Anterior cingulate cortex (tissue), 58 donors: ENCODE measurements around the gene SPATA13.

Source experiments
- DNase-seq, 58 donors: peaks; one replicate each; lab custom pipeline; 2025; lab: John Stamatoyannopoulos, UW

SPATA13 gene

DNA sequence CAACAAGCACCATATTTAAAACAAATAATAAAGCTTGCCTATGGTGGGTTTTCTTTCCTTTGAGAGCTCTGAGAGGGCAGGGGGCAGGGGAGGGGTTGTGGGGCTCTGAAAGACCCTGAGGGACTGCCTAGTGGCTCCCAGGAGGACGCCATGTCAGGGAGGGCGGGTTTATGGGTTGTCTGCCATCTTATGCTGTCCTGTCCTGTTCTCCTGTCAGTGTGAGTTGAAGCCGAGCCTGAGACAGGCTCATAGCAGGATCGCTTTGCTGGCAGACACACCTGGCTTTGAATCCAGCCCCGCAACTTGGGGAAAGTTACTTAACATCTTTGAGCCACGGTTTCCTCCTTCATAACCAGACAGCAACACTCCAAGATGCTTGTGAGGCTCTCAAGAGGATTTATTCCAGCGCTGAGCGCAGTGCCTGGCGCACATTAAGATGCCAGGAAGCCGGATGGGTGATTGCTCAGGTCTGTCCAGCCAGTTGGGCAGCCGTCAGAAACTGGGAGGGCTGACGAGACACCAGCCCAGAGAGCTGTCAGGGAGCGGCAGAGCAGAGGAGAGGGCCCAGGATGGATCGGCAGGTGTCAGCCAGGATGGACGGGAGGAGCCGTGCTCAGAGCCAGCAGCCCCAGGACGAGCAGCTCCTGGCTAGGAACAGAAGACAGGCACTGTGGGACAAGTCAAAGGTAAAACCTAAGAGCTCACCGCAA, 112.1 kb downstream of the SPATA13 start:
- DNase-seq: peak in 4 of 58 donors; percentile 8 to 53 (median 37)

DNA sequence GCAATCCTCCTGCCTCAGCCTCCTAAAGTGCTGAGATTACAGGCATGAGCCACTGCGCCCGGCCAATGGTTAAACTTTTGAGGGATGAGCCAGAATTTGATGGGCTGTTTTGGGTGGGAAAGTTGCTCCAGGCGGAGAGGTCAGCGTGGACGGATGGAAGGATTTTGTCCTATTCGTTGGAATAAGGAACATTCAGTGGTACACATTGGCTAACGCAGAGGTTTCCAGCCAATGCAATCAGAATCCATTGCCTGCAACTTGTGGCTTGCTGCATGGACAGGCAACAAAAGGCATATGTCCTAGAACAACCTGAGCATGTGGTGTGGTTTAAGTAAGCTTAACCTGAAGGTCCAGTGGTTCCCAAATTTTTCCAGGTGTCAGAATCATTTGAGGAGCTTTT, 113.4 kb downstream of the SPATA13 start:
- DNase-seq: no peak

DNA sequence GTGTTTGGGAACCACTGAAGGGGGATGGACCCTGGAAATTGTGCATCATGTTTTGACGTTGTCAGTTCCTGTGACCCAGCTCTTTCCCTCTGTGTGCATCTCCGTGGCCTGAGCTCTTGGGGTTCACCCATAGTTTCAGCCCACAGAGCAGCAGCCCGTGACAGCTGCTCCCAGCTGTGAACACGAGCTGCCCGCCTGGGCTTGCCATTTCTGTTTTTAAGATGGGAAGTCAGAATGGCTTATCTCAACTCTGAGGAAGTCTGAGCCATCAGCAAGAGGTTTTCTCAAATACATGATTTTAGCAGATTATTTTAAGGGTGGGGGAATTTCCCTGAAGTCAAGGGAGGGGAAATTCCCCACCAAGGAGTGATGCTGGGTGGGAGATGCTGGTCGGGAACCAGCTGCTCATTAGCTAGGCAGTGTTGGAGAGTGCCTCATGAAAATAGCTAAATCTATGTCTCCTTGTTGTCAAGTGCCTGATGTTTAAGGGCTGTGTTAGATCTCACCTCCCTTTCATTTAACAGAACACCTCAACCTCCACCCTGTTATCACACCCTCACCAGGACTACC, 114.0 kb downstream of the SPATA13 start:
- peak in 26 of 58 donors; percentile 8 to 65 (median 34) for DNase-seq

DNA sequence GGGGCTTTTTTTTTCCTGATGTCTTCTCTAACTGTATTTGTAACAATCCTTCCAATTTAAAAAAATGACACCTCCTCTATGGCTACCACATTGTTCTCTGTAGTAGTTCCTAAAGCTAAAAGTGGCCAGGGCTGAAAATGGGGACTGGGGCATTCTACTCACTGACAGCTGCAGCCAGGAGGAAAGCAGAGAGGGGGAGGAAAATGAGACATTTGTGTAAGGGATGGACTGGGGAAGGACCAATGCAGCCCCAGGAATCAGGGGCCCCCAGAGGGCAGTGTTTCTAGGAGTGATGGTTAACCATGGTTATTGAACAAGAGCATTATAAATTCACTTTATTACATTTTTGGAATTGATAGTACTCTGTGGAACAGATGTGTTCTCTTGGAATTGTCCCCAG, 114.5 kb downstream of the SPATA13 start:
- DNase-seq: no peak

DNA sequence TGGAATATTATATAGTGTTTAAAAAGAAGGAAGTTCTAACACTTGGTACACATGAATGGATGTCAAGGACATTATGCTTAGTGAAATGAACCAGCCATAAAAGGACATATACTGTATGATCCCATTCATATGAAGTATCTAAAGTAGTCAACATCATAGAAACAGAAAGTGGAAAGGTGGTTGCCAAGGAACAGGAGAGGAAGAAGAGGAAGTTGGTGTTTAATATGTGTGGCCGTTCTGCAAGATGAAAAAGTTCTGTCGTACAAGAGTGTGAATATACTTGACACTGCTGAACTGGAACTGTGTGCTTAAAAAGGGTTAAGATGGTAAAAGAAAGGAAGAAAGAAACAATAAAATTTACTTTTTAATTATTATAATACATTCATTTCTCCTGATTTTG, 115.8 kb downstream of the SPATA13 start:
- DNase-seq: no peak

DNA sequence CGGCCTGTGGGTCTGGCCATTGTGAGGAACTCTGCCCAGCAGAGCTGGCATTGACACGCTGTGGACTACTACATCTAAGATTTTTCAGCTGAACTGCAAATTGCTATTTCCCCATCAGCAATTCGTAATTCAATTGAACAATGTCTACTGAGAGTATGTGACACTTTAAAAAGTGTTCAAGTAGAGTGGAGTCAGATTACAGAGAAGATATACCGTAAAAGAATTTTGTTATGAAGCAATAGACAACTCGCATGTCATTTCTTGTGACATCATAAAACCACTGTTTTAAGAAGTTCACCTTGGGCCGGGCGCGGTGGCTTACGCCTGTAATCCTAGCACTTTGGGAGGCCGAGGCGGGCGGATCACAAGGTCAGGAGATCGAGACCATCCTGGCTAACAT, 116.3 kb downstream of the SPATA13 start:
- no peak for DNase-seq

DNA sequence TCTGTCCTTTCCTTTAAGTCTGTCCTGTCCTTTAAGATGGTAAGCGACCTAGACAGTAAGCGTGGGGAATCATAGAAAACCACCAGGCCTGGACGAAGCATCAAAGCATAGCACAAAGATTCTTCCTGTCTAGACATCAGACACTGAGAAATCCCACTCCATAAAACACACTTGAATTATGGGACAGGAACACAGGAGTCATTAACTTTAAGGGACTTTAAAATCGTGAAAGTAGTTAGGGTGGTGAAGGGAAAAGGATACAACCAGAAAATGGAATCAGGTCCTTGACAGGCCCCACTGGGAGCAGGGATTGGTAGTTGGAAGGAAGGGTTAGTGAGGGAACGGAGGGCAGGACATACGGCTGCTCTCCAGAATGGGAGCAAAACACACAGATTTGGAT, 117.2 kb downstream of the SPATA13 start:
- DNase-seq: no peak

DNA sequence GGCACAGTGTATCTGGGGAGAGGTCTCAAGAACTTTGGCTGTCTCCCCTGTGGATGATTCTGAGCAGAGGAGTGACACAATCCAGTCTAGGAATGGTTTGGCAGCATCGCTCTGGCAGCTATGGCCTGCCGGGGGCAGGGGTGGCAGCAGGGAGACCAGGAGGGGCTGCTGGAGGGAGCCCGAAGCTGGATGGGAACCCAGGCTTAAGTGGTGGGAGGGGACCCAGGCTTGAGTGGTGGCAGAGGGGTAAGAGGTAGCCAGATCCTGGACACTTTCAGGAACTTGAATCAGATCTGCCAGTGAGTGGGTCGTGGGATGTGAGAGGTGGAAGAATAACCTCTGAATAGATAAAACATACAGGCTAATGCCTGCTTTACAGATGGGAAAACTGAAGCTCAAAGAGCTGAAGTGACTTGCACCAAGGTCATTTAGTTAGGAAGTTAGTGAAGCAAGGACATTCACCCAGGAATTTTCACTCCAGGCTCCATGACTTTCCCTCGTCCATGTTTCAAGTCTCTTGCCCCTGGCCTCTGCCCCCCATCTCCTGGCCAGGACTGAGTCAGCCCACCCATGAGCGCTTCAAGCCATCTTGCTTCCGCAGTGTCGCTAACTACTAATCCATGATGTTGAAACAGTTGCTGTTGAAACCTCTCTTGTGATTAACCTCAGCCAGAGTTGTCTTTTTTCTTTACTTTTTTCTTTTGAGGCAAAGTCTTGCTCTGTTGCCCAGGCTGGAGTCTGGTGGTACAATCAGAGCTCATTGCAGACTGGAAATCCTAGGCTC, 119.0 kb downstream of the SPATA13 start:
- DNase-seq: no peak

DNA sequence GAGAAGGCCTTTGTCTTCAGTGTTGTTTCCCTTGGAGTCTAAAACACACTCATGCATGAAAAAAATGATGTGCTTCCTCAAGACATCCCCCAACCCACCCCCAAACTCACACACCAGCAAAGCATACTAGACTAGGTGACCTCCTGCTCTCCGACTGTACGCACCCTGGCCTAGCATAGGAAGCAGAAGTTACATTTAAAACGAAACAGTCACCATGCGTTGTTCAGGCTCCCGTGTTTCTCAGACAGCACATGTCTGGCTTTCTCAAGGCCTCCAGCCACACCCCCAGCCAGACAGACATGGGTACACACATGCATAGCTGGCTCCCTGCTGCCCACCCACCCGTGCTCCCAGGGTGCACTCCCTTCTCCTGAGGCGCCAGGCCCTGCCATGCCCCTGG, 120.2 kb downstream of the SPATA13 start:
- DNase-seq: peak in 24 of 58 donors; percentile 6 to 59 (median 32)

DNA sequence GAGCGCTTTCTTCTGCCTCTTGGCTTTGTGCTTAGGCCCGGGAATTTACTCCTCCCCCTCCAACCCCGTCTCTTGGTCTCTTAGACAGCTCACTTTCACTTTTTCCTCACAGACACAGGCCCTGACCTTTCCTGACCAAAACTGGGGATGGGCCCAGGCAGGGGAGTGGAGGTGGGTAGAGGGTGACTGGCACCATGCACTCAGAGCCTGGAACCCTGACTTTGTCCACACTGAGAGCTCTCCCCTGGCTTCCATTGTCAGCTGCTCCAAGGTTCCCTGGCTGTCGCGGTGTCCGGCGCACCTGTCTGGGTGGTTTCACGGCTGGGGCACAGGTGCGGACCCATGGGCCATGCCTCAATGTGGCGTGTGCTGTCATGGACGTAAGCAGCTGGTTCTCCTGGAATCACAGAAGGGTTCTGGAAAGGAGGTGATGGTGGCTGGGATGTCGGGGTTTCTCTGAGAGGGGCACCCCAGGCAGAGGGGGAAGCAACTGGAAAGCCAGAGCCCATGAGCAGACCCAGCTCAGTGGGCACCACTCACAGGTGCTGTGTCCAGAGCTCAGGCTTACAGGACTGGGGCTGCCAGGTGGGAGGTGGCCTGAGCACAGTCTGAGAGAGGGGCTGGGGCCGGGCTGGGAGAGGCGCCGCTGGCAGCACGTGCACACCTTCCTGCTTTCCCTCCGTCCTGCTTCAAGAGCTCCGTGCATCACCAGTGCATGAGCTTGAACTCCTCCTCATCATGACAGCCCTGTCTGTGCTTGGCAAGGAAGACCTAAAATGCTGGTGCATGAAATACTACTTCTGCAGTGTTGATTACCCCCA, 120.9 kb downstream of the SPATA13 start:
- DNase-seq: no peak

DNA sequence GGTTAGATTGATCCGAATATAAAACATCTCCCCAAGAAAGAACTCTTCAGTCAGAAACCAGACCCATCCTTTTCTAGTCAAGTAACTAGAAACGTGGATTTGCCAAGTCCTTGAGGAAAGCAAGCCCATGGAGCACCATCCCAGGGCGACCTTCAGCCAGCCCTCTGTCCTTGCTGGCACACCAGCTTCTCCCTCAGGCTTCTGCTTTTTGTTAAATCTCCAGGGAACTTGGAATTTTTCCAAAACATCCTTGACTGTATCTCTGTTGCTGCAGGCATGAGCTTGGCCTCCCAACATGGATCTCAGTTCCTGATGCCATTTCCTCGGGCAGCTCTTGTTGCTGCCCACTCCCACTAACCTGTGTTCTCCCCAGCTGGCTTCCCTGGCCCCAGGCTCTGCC, 121.7 kb downstream of the SPATA13 start:
- DNase-seq: no peak

DNA sequence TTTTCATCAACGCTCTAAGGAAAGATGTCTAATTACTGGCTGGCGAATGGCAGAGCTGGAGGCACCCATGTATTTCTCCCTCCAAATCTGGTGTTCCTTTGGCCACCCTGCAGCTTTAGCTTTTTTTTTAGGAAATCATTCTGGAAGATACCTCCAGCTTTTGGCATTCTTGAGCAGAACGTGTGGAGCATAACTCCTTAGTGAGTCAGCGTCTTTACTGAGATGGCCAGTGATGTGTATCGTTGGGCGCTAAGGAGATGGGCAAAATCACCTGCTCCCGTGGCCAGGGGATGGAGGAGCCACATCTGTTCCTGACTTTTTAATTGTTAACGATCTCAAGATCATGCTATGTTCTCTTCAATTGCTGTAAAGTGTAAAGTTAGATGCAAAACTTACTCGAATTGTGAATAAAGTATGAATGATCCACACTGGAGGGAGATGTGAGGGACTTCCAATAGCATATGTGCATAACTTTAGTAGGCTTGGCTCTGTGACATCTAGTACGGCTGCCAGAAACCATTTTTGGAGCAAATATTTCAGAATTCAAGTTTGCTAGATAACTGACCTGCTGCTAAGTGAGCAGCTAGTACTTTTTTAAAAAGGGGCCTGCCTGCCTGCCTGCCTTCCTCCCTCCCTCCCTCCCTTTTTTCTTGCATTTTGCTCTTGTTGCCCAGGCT, 124.5 kb downstream of the SPATA13 start:
- DNase-seq: no peak

DNA sequence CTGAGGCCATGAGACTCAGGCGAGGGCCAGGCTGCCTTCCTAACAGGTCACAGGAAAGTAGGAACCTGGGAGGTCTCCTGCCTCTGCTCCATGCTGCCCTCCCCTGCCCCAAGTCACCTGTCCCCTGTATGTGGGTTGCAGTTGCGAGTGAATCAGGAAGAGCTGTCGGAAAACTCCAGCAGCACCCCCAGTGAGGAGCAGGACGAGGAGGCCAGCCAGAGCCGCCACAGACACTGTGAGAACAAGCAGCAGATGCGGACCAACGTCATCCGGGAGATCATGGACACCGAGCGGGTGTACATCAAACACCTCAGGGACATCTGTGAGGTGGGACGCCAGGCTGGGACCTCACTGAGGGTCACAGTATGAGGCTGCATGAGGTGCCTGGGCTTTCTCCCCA, 126.1 kb downstream of the SPATA13 start:
- no peak for DNase-seq

DNA sequence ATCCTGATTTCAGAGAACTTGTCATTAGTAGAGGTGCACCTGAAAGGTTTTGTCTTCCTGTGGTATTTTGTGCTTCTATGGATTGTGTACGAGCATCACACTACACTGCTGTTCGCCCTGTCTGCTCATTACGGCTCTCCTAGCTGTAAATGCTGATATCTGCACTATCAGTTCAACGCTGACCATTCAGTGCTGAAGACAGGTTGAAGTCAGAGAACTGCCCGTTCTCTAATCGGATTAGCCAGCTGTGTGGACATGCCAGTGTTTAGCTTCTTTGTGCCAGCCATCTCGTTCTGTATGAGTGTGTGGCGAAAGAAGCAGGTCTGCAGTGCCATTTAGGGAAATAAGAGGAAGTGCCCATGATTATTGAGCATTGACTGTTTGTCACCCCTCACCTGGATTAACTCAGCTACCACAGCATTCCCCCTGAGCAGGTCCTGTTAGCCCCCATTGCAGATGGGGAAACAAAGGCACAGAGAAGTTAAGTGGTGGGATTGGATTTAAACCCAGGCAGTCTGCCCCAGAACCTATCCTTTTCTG, 127.3 kb downstream of the SPATA13 start:
- DNase-seq: no peak

DNA sequence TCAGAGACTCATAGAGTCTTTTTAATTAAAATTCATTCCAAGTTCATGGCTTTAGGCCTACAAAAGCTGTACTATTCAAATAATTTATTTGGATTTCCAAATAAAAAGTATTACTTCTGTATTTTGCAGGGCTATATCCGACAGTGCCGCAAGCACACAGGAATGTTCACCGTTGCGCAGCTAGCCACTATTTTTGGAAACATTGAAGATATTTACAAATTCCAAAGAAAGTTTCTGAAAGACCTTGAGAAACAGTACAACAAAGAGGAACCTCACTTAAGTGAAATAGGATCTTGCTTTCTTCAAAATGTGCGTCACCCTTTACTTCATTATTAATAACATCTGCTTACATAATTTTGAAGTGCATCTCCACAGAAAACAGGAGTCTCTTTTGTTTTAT, 128.3 kb downstream of the SPATA13 start:
- no peak for DNase-seq

DNA sequence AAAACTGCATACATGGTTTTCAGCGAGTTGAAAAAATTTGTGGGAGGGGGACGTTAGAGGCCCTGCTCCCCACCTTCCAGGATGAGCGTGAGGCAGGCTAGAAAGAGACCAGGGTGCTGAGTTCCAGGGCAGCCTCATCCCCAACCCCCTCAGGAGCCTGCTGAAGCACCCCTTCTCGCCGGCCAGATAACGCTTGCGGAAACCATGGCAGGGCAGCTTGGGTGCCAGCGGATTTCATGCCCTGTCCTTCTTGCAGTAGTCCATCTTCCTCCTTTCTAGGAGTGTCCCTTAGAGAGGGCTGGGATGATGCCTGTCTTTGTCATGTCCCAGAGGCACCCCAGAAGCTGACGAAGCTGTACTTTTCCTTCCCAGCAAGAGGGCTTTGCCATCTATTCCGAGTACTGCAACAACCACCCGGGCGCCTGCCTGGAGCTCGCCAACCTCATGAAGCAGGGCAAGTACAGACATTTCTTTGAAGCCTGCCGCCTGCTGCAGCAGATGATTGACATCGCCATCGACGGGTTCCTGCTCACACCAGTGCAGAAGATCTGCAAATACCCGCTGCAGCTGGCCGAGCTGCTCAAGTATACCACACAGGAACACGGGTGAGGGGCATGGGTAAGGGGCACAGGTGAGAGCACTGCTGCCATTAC, 129.9 kb downstream of the SPATA13 start:
- no peak for DNase-seq

DNA sequence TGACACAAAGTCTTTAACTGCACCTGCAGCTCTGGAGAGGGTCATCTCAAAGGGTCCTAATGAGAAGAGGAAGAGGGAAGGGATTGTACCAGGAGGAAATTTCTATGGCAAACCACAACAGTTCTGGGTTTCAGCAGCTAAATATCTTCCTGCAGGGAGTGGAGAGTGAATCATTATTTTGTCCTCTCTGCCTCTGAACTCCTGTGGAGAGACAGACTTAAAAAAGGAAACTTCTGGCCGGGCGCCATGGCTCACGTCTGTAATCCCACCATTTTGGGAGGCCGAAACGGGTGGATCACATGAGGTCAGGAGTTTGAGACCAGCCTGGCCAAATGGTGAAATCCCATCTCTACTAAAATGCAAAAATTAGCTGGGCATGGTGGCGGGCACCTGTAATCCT, 132.0 kb downstream of the SPATA13 start:
- DNase-seq: no peak

DNA sequence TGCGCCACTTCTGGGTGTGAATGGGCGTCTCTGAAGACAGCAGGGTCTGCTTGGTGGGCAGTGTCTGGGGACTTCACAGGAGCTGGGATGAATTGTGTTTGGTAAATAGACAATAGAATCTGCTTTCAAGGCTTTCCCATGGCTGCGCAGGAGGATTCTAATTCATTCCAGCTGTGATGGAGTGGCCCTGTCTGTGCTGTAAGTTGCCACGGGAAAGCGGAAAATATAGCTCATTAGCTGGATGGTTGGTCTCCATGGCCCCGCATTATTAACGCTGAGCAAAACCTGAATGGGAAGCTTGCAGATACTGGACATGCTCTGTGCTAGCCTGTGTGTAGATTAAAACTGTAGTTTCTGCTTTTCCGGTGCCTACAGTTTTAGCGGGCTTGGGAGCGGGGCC, 133.2 kb downstream of the SPATA13 start:
- no peak for DNase-seq

DNA sequence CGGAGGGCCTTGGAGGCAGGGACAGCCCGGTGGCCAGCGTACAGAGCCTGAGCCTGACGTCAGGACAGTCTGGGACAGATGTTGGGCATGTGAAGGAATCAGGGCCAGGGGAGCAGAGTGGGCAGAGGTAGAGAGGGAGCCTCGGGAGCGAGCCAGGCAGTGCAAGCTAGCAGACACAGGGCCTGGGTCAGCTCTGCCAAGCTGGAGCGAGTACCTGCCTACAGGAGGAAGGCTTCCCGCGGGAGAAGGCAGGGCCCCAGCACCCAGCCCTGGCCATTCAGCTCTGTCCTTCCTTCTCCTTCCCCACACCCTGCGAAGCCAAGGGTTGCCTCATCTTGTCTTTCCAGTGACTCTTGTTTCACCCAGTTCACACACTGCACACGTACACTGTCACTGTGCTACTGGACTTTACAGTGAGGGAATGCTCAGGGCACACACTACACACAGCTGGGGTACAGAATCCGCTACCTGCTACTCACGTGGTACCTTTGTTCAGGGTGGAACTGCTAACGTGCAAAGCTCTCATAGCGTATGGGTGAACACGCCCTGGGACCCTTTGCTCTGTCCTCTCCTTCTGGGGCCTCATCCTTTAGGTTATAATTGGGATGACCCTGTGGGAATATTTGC, 139.1 kb downstream of the SPATA13 start:
- no peak for DNase-seq
